ENCODE measurements around the gene KRT77.

Gene KRT77

DNA sequence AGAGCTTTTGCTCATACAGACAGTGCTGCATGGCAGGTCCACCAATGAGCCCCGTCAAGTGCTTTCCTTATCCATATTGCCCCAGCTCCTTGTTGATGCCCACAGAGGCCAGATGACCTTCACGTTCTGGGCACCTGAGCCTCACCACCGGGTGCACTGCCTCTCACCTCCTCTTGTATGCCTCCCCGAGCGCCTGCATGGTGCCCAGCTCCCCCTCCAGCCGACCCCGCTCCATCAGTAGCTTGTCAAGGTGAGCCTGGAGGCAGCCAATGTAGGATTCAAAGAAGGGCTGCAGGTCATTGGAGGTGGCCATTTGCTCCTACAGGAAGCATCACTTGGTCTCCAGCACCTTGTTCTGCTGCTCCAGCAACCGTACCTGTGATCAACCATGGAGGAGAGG lies 31.8 kb upstream of the KRT77 start:
- TF ChIP-seq, protein P1, sequence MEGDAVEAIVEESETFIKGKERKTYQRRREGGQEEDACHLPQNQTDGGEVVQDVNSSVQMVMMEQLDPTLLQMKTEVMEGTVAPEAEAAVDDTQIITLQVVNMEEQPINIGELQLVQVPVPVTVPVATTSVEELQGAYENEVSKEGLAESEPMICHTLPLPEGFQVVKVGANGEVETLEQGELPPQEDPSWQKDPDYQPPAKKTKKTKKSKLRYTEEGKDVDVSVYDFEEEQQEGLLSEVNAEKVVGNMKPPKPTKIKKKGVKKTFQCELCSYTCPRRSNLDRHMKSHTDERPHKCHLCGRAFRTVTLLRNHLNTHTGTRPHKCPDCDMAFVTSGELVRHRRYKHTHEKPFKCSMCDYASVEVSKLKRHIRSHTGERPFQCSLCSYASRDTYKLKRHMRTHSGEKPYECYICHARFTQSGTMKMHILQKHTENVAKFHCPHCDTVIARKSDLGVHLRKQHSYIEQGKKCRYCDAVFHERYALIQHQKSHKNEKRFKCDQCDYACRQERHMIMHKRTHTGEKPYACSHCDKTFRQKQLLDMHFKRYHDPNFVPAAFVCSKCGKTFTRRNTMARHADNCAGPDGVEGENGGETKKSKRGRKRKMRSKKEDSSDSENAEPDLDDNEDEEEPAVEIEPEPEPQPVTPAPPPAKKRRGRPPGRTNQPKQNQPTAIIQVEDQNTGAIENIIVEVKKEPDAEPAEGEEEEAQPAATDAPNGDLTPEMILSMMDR (IDR thresholded peaks at IDR 0.05; ENCODE audit: insufficient read depth, missing control alignments), result no peak
- DNase-seq (ENCODE audit: insufficient read length, low spot score), result no peak
- no peak for FAIRE-seq

DNA sequence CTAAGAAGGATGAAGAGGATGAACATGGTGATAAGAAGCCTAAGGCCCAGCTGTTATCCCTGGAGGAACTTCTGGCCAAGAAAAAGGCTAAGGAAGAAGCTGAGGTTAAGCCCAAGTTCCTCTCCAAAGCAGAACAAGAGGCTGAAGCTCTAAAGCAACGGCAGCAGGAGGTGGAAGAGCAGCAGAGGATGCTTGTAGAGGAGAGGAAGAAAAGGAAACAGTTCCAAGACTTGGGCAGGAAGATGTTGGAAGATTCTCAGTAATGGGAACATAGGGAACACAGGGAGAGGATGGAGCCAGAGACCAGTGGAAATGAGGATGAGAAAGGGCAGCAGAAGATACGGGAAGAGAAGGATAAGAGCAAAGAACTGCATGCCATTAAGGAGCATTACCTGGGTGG lies 27.5 kb upstream of the KRT77 start:
- DNase-seq (ENCODE audit: insufficient read length, low spot score) (no peak), FAIRE-seq (no peak)
- TF ChIP-seq, protein P1 (IDR thresholded peaks at IDR 0.05; ENCODE audit: insufficient read depth, missing control alignments), result no peak

DNA sequence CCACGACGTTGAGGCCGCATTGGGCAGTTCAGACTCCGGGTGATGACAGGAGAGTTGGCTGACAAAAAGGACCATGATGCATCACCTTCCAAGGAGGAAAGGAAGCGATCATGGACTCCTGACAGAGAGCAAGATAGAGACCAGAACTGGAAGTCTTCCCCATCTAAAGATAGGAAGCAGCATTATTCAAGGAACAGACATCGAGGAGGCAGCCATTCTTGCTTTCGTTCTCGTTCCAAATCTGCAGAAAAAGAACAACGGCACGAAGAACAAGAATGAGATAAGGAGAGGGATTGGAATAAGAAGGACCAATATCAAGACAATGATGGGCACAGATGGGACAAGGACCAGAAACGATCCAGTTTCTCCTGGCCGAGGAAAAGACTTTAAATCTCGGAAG lies 27.1 kb upstream of the KRT77 start:
- FAIRE-seq (no peak), DNase-seq (ENCODE audit: insufficient read length, low spot score) (no peak)
- TF ChIP-seq, protein P1 (IDR thresholded peaks at IDR 0.05; ENCODE audit: insufficient read depth, missing control alignments), result no peak

DNA sequence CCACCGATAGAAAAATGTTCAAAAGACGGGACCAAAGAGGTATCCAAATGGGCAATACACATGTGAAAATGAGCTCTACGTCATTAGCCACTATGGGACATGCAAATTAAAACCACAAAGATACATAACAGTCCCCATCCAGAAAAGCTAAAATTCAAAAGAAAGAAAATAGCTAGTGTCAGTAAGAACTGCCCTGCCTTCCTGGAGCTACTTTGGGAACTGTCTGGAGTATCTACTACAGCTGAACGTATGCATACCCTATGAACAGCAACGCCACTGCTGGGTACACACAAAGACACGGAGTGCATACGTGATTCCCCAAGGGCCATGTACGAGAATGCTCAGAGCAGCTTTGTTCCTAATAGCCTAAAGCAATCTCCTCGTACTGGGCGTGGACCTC lies 25.8 kb upstream of the KRT77 start:
- TF ChIP-seq, protein P1 (IDR thresholded peaks at IDR 0.05; ENCODE audit: insufficient read depth, missing control alignments), result no peak
- no peak for DNase-seq (ENCODE audit: insufficient read length, low spot score)
- FAIRE-seq, result no peak

DNA sequence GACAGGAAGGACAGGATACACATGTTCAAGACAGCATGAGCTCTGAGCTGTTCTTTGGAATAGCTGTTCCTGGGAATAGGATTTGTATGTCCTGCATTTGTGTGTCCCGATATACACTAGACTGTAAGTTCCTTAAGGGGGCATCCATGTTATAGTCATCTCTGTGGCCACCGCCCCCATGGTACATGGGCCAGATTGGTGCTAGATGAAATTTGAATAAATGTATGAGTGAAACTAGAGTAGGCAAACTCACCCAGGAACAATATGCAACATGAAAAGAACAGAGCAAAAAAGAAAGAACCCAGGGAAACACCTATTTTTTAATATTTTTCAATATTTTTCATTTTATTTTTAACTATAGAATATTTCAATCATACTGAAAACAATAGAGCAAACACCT lies 25.1 kb upstream of the KRT77 start:
- TF ChIP-seq, protein P1 (IDR thresholded peaks at IDR 0.05; ENCODE audit: insufficient read depth, missing control alignments), result no peak
- DNase-seq (ENCODE audit: insufficient read length, low spot score), result no peak
- FAIRE-seq, result no peak

DNA sequence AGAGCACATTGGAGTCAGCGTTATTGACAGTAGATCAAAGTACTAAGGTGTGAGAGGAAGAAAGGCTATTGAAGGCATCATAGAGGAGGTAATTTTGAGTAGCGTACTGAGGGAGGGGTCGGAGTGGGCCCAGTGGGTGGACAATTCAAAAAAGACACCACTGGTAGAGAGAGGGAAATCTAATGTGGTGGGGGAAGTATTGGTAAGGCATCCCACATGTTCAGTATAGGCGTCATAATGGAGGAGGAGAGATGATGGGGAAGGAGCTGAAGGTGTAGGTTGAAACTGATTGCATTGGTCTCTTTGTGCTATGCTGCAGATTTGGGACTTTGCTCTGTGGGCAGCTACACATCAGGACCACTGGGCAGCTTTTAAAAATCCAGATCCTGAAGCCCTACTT lies 23.7 kb upstream of the KRT77 start:
- FAIRE-seq (no peak), DNase-seq (ENCODE audit: insufficient read length, low spot score) (no peak)
- TF ChIP-seq, protein P1 (IDR thresholded peaks at IDR 0.05; ENCODE audit: insufficient read depth, missing control alignments), result no peak

DNA sequence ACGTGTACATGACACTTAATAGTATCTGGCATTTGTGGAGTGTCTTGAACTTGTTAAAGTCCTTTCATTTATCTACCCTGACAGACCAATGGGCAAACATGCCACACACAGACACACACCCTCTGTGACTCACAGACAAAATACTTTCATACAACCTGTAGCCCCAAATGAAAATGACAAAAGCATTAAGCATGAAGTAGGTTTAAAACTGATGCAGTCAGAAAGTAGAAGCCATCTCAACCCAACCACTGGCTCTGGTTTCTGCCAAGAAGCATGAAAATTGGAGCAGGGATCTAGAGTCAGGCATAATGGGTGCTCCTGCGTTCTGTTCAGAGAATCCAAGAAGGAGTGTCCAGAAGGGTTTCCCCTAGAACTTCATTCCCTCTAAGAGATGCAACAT lies 23.1 kb upstream of the KRT77 start:
- FAIRE-seq, result no peak
- no peak for DNase-seq (ENCODE audit: insufficient read length, low spot score)
- TF ChIP-seq, protein P1 (IDR thresholded peaks at IDR 0.05; ENCODE audit: insufficient read depth, missing control alignments), result no peak
